Activated naive CD4-positive, alpha-beta T cell treated with anti-CD3 and anti-CD28 coated beads, Interleukin-2, amount 10 ng/mL, durations not matched to agents 7 days and 5 days (primary cell): ENCODE data around the gene COL16A1.

Experiments used
- CTCF ChIA-PET: fragments of 350-600 bp; sonication (Branson Sonifier 250); formaldehyde crosslinking; loops from one replicate; lab custom pipeline; 2021; ENCODE audit warnings: antibody characterized with exemption; lab: Charles Lee
- DNase-seq: peaks from one replicate; pipeline ENCODE4 v3.0.0-alpha.2; 2020
- H3K27ac Mint-ChIP-seq: one replicate; pipeline ENCODE4 v1.8.0; 2021; ENCODE audit warnings: mild to moderate bottlenecking, moderate library complexity, mixed read lengths
- H3K27me3 Mint-ChIP-seq: one replicate; pipeline ENCODE4 v1.8.0; 2021; ENCODE audit warnings: mild to moderate bottlenecking, mixed read lengths
- H3K36me3 Mint-ChIP-seq: one replicate; pipeline ENCODE4 v1.8.0; 2021; ENCODE audit warnings: mixed read lengths
- H3K4me1 Mint-ChIP-seq: one replicate; pipeline ENCODE4 v1.8.0; 2021; ENCODE audit warnings: mixed read lengths
- H3K4me3 Mint-ChIP-seq: one replicate; pipeline ENCODE4 v1.8.0; 2021; ENCODE audit warnings: mild to moderate bottlenecking, moderate library complexity, mixed read lengths
- H3K9me3 Mint-ChIP-seq: one replicate; pipeline ENCODE4 v1.8.0; 2021; ENCODE audit warnings: mixed read lengths

COL16A1 gene

GRCh38 chr1:31694069-31694963, 9.5 kb downstream of the COL16A1 start:
- Mint-ChIP-seq H3K27me3 (peaks cover 1% of the 10 kb centered on the region), H3K4me1 (peaks cover 4% of the 10 kb centered on the region), H3K9me3 (no peaks in the 10 kb centered on the region), H3K4me3 (no peak overlapping the region), H3K36me3 (no peaks in the 10 kb centered on the region), H3K27ac (no peak overlapping the region)
- DNase-seq = no peak
- CTCF ChIA-PET = interaction anchor here (1.5 kb wide), 1 partner anchor 51 kb away, joined by 4 read pairs; no protein-coding TSS in a partner anchor

DNA sequence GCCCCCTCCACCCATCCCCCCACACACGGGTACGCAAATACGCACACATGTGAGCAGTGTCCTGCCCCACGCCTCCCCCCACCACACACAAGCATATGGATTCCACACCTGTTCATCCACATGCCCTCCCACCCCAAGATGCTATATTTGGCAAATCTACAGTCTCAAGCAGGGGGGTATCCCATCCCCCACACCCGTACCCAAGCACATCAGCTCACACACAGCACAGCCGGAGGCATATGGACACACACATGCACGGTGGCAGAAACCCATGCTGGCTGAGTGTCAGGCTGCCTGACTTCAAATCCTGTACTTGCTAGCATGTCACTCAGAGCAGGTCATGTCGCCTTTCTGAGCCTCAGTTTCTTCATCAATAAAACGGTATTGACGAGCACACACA, 10.6 kb downstream of the COL16A1 start:
- Mint-ChIP-seq H3K27me3 (peaks cover 12% of the 10 kb centered on the region), H3K36me3 (no peaks in the 10 kb centered on the region), H3K9me3 (no peaks in the 10 kb centered on the region), H3K27ac (no peak overlapping the region), H3K4me1 (no peaks in the 10 kb centered on the region), H3K4me3 (no peak overlapping the region)
- DNase-seq = no peak
- CTCF ChIA-PET = interaction anchor here (1.5 kb wide), 1 partner anchor 52 kb away, joined by 4 read pairs; no protein-coding TSS in a partner anchor

DNA sequence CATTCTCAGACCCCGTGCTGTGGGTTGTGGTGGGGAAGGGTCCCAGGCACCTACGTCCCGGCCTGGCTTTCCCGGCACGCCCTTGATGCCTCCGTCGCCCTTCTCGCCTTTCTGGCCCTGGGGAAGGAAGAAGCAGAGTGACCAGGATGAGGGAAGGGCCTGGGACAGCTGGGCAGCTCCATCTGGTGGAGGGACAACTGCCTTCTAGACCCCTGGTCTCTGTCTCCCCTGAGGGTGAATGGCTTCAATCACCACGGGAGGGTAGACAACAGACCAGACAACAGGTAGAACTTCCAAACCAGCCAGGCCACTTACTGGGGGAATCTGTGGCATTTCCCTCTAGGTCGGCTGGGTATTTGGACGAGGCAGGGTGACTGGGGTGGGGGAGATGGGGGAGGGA, 11.9 kb downstream of the COL16A1 start:
- H3K36me3 Mint-ChIP-seq = no peaks in the 10 kb centered on the region

DNA sequence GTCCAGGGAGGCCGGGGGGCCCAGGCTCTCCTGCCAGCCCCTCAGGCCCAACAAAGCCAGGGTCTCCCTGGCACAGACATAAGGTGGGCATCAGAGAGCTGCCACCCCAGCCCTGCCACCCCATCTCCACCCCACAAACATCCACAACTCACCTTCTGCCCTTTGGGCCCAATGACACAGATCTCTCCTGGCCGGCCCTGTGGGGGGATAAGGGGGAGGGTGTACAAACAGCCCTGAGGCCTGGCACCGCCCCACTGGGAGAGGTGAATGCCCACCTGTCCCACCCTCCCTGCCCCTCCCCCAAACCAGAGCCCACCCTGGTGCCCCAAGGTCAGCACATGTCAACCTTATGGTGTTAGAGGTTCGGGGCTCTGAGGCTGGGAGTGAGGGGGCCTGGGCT, 12.4 kb downstream of the COL16A1 start:
- no peak for DNase-seq
- no peak overlapping the region for H3K27ac Mint-ChIP-seq
- no peak overlapping the region for H3K4me3 Mint-ChIP-seq
- H3K27me3 Mint-ChIP-seq = peaks cover 13% of the 10 kb centered on the region
- no peaks in the 10 kb centered on the region for H3K36me3 Mint-ChIP-seq
- H3K4me1 Mint-ChIP-seq = no peaks in the 10 kb centered on the region
- CTCF ChIA-PET = no interaction called here
- no peaks in the 10 kb centered on the region for H3K9me3 Mint-ChIP-seq

More for the DNA sequence above, 11.9 kb downstream of the COL16A1 start:
- no peaks in the 10 kb centered on the region for H3K9me3 Mint-ChIP-seq
- CTCF ChIA-PET = no interaction called here
- DNase-seq = no peak
- H3K27me3 Mint-ChIP-seq = peaks cover 13% of the 10 kb centered on the region
- no peaks in the 10 kb centered on the region for H3K4me1 Mint-ChIP-seq
- no peak overlapping the region for H3K27ac Mint-ChIP-seq
- no peak overlapping the region for H3K4me3 Mint-ChIP-seq

- Mint-ChIP-seq H3K4me3 (no peak overlapping the region), H3K9me3 (no peaks in the 10 kb centered on the region), H3K27ac (no peak overlapping the region), H3K4me1 (no peaks in the 10 kb centered on the region), H3K27me3 (peaks cover 16% of the 10 kb centered on the region), H3K36me3 (no peaks in the 10 kb centered on the region)
- CTCF ChIA-PET = no interaction called here
- no peak for DNase-seq
Observed at GRCh38 chr1:31690921-31691320, 12.9 kb downstream of the COL16A1 start.

GRCh38 chr1:31689854-31690253, 14.0 kb downstream of the COL16A1 start:
- Mint-ChIP-seq H3K4me3 (no peak overlapping the region), H3K27me3 (peaks cover 21% of the 10 kb centered on the region), H3K4me1 (no peaks in the 10 kb centered on the region), H3K27ac (no peak overlapping the region), H3K36me3 (no peaks in the 10 kb centered on the region), H3K9me3 (no peaks in the 10 kb centered on the region)
- CTCF ChIA-PET = no interaction called here
- DNase-seq = no peak

GRCh38 chr1:31689379-31689778, 14.4 kb downstream of the COL16A1 start:
- Mint-ChIP-seq H3K27me3 (peaks cover 21% of the 10 kb centered on the region), H3K36me3 (no peaks in the 10 kb centered on the region), H3K27ac (no peak overlapping the region), H3K9me3 (no peaks in the 10 kb centered on the region), H3K4me3 (no peak overlapping the region), H3K4me1 (no peaks in the 10 kb centered on the region)
- CTCF ChIA-PET = no interaction called here
- DNase-seq = no peak

GRCh38 chr1:31688233-31688918, 15.4 kb downstream of the COL16A1 start:
- Mint-ChIP-seq H3K27me3 (peaks cover 21% of the 10 kb centered on the region), H3K36me3 (no peaks in the 10 kb centered on the region), H3K9me3 (no peaks in the 10 kb centered on the region)

DNA sequence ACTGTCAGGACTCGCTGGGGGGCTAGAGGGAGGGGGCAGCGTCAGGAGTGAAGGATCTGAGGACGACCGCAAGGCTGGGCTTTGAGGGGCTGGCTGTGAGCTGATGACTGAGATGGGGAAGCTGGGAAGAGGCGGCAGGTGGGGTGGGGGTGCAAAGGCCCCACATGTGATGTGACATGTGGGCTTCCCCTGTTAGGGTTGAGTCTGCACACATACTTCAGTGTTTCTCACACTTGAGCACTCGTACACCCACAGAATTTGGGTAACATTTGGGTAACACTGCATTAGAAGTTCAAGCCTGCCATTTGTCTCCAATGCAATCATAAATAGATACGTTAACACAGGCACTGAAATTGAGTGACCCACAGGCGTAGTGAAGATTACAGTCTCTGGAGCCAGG, 16.2 kb downstream of the COL16A1 start:
- DNase-seq = no peak
- Mint-ChIP-seq H3K27ac (peak overlapping the region; percentile 45), H3K4me1 (no peaks in the 10 kb centered on the region), H3K36me3 (no peaks in the 10 kb centered on the region), H3K27me3 (peaks cover 25% of the 10 kb centered on the region), H3K4me3 (no peak overlapping the region), H3K9me3 (no peaks in the 10 kb centered on the region)
- CTCF ChIA-PET = no interaction called here

More at GRCh38 chr1:31688233-31688918, 15.4 kb downstream of the COL16A1 start:
- no peaks in the 10 kb centered on the region for H3K4me1 Mint-ChIP-seq
- no peak overlapping the region for H3K27ac Mint-ChIP-seq
- H3K4me3 Mint-ChIP-seq = no peak overlapping the region
- CTCF ChIA-PET = no interaction called here
- no peak for DNase-seq

GRCh38 chr1:31685795-31686194, 18.0 kb downstream of the COL16A1 start:
- no peak overlapping the region for H3K27ac Mint-ChIP-seq
- no peak for DNase-seq
- CTCF ChIA-PET = no interaction called here
- H3K4me1 Mint-ChIP-seq = no peaks in the 10 kb centered on the region
- H3K27me3 Mint-ChIP-seq = peaks cover 34% of the 10 kb centered on the region
- no peaks in the 10 kb centered on the region for H3K9me3 Mint-ChIP-seq
- no peaks in the 10 kb centered on the region for H3K36me3 Mint-ChIP-seq
- H3K4me3 Mint-ChIP-seq = no peak overlapping the region

DNA sequence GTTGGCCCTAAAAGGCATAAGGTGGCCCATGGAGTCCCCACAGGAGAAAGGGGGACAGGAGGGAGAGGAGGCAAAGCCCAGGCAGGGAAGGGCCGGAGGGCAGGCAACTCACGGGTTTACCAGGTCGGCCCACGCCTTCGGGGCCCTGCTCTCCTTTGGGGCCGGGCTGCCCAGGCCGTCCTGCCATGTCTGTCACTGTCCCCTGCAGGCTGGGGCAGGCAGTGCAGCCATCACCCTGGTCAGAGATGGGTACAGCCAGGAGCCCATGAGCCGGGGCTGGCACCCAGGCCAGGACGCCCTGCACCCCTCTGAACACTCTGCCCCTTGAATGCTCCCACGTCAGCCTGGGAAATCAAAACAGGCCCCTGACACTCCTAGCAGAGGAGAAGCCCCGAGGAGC, 19.8 kb downstream of the COL16A1 start:
- H3K4me1 Mint-ChIP-seq = no peaks in the 10 kb centered on the region
- no peak overlapping the region for H3K27ac Mint-ChIP-seq
- H3K27me3 Mint-ChIP-seq = peaks cover 40% of the 10 kb centered on the region
- H3K9me3 Mint-ChIP-seq = no peaks in the 10 kb centered on the region
- DNase-seq = no peak
- CTCF ChIA-PET = no interaction called here
- H3K4me3 Mint-ChIP-seq = no peak overlapping the region
- H3K36me3 Mint-ChIP-seq = no peaks in the 10 kb centered on the region

- DNase-seq = no peak
- Mint-ChIP-seq H3K27ac (no peak overlapping the region), H3K27me3 (peaks cover 53% of the 10 kb centered on the region), H3K9me3 (no peaks in the 10 kb centered on the region), H3K4me3 (no peak overlapping the region), H3K36me3 (no peaks in the 10 kb centered on the region), H3K4me1 (no peaks in the 10 kb centered on the region)
- CTCF ChIA-PET = interaction anchor here (0.6 kb wide), 1 partner anchor 44 kb away, joined by 3 read pairs; no protein-coding TSS in a partner anchor
Observed at GRCh38 chr1:31681415-31681814, 22.4 kb downstream of the COL16A1 start.

DNA sequence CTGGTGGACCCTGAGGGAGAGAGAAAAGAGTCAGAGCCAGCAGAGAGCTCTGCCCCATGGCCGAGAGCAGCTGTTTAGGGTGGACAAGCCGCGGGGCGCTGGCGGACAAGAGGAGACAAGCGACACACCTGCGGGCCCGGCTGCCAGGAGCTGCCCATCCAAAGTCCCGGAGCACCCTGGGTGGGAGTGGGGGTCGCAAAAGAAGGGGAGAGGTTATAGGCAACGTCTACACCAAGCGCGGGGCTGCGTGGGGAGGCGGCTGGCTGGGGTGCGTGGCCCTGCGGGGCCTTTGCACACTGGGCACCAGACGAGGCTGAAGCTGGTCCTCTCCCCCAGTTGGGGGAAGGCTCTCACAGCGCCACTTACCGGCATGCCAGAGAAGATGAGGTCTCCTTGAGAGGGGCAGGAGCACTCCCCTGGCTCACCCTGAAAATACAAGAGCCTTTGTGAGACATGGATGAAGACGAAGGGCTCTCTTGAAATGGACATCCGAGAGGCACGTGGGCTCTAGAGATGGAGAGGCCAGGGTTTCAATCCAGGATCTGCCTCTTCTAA, 24.1 kb downstream of the COL16A1 start:
- peaks cover 57% of the 10 kb centered on the region for H3K27me3 Mint-ChIP-seq
- no peak overlapping the region for H3K27ac Mint-ChIP-seq
- H3K9me3 Mint-ChIP-seq = no peaks in the 10 kb centered on the region
- no peak for DNase-seq
- CTCF ChIA-PET = no interaction called here
- H3K4me3 Mint-ChIP-seq = no peak overlapping the region
- no peaks in the 10 kb centered on the region for H3K4me1 Mint-ChIP-seq
- no peaks in the 10 kb centered on the region for H3K36me3 Mint-ChIP-seq

- DNase-seq = no peak
- Mint-ChIP-seq H3K27me3 (peaks cover 58% of the 10 kb centered on the region), H3K4me3 (no peak overlapping the region), H3K4me1 (no peaks in the 10 kb centered on the region), H3K27ac (no peak overlapping the region), H3K9me3 (no peaks in the 10 kb centered on the region), H3K36me3 (no peaks in the 10 kb centered on the region)
- CTCF ChIA-PET = interaction anchor here (0.6 kb wide), 1 partner anchor 62 kb away, joined by 3 read pairs; the partner anchor contains the start of gene HCRTR1
Observed at GRCh38 chr1:31679091-31679490, 24.7 kb downstream of the COL16A1 start.
